H9 (cell line): Measurements from ENCODE around the gene NCAM2. TPM values are rescaled to one million over a fixed set of nuclear protein-coding genes. Genes with fewer than 3 reads are reported as not detected.

Source experiments
- DNase-seq: peaks from one replicate; pipeline ENCODE4 v3.0.0-alpha.2; 2017
- H2AFZ ChIP-seq: one replicate; pipeline ENCODE4 v1.6.1; 2013; ENCODE audit warnings: mild to moderate bottlenecking, low read length, control low read depth, moderate library complexity
- H2AK5ac ChIP-seq: 2 replicates; pipeline ENCODE4 v1.6.1; 2013; ENCODE audit warnings: low read length, control low read depth, mixed read lengths; ENCODE audit not compliant: insufficient read length
- H2BK120ac ChIP-seq: one replicate; pipeline ENCODE4 v1.6.1; 2013; ENCODE audit warnings: low read depth, mild to moderate bottlenecking, low read length, control low read depth, inconsistent platforms; ENCODE audit not compliant: poor library complexity, severe bottlenecking
- H2BK12ac ChIP-seq: 2 replicates; pipeline ENCODE4 v1.6.1; 2013; ENCODE audit warnings: low read length, control low read depth, mixed read lengths, low read depth; ENCODE audit not compliant: insufficient read length
- H2BK15ac ChIP-seq: 2 replicates; pipeline ENCODE4 v1.6.1; 2013; ENCODE audit warnings: low read depth, low read length, control low read depth
- H2BK20ac ChIP-seq: one replicate; pipeline ENCODE4 v1.6.1; 2013; ENCODE audit warnings: low read depth, mild to moderate bottlenecking, low read length, control low read depth, inconsistent platforms; ENCODE audit not compliant: poor library complexity, severe bottlenecking
- H2BK5ac ChIP-seq: 2 replicates; pipeline ENCODE4 v1.6.1; 2013; ENCODE audit warnings: low read length, control low read depth, mixed read lengths; ENCODE audit not compliant: insufficient read length
- H3K14ac ChIP-seq: 2 replicates; pipeline ENCODE4 v1.6.1; 2013; ENCODE audit warnings: low read length, control low read depth; ENCODE audit not compliant: insufficient read depth
- H3K18ac ChIP-seq: 2 replicates; pipeline ENCODE4 v1.6.1; 2013; ENCODE audit warnings: low read depth, mild to moderate bottlenecking, mixed read lengths, low read length, control low read depth; ENCODE audit not compliant: insufficient read length
- H3K23ac ChIP-seq: 2 replicates; pipeline ENCODE4 v1.6.1; 2013; ENCODE audit warnings: low read length, control low read depth, mixed read lengths, low read depth; ENCODE audit not compliant: insufficient read length
- H3K23me2 ChIP-seq: 2 replicates; pipeline ENCODE4 v1.6.1; 2013; ENCODE audit warnings: low read depth, mild to moderate bottlenecking, mixed read lengths, low read length, control low read depth; ENCODE audit not compliant: insufficient read length, poor library complexity, severe bottlenecking
- H3K27ac ChIP-seq: 2 replicates; pipeline ENCODE4 v1.5.1; 2013; ENCODE audit warnings: low read length, control low read depth, mixed read lengths, low read depth; ENCODE audit not compliant: insufficient read length
- H3K27me3 ChIP-seq: 2 replicates; pipeline ENCODE4 v1.6.1; 2013; ENCODE audit warnings: low read length, control low read depth, inconsistent platforms; ENCODE audit not compliant: insufficient read depth
- H3K4ac ChIP-seq: 2 replicates; pipeline ENCODE4 v1.6.1; 2013; ENCODE audit warnings: low read depth, mild to moderate bottlenecking, control low read depth, inconsistent platforms, low read length, moderate library complexity
- H3K4me1 ChIP-seq: 2 replicates; pipeline ENCODE4 v1.6.1; 2013; ENCODE audit warnings: low read length, control low read depth, inconsistent platforms; ENCODE audit not compliant: insufficient read depth
- H3K4me2 ChIP-seq: 2 replicates; pipeline ENCODE4 v1.6.1; 2013; ENCODE audit warnings: low read length, control low read depth, mixed read lengths; ENCODE audit not compliant: insufficient read length, insufficient read depth
- H3K56ac ChIP-seq: 2 replicates; pipeline ENCODE4 v1.6.1; 2013; ENCODE audit warnings: low read depth, mild to moderate bottlenecking, mixed read lengths, low read length, control low read depth; ENCODE audit not compliant: insufficient read length
- H3K79me1 ChIP-seq: 2 replicates; pipeline ENCODE4 v1.6.1; 2013; ENCODE audit warnings: low read depth, mild to moderate bottlenecking, moderate library complexity, low read length, control low read depth, inconsistent platforms; ENCODE audit not compliant: insufficient read depth, poor library complexity, severe bottlenecking
- H3K79me2 ChIP-seq: 2 replicates; pipeline ENCODE4 v1.6.1; 2013; ENCODE audit warnings: low read length, control low read depth, inconsistent platforms; ENCODE audit not compliant: insufficient read depth
- H3K9ac ChIP-seq: 2 replicates; pipeline ENCODE4 v1.6.1; 2013; ENCODE audit warnings: low read length, control low read depth, mixed read lengths; ENCODE audit not compliant: insufficient read length; ENCODE audit errors: extremely low read depth
- H3K9me3 ChIP-seq: one replicate; pipeline ENCODE4 v1.6.1; 2013; ENCODE audit warnings: low read depth, low read length, inconsistent platforms; ENCODE audit not compliant: control insufficient read depth
- H3T11ph ChIP-seq: one replicate; pipeline ENCODE4 v1.6.1; 2013; ENCODE audit warnings: mild to moderate bottlenecking, low read length, control low read depth, inconsistent platforms
- H4K20me1 ChIP-seq: one replicate; pipeline ENCODE4 v1.6.1; 2013; ENCODE audit not compliant: control insufficient read depth, insufficient read length, insufficient read depth
- H4K5ac ChIP-seq: 2 replicates; pipeline ENCODE4 v1.6.1; 2013; ENCODE audit warnings: low read depth, mild to moderate bottlenecking, mixed read lengths, low read length, control low read depth; ENCODE audit not compliant: insufficient read length
- H4K8ac ChIP-seq: replicated peaks from 2 replicates; pipeline ENCODE4 v1.6.1; 2013; ENCODE audit warnings: low read length, control low read depth, mixed read lengths, low read depth; ENCODE audit not compliant: insufficient read length
- H4K91ac ChIP-seq: 2 replicates; pipeline ENCODE4 v1.6.1; 2013; ENCODE audit warnings: low read depth, mild to moderate bottlenecking, moderate library complexity, mixed read lengths, low read length, control low read depth; ENCODE audit not compliant: insufficient read length
- H3K27ac Mint-ChIP-seq, 3 experiments: 2 replicates in 2 of 3; 3 replicates in 1 of 3; pipeline ENCODE4 v1.8.0; 2020 to 2021; ENCODE audit warnings: mixed read lengths in 3 of 3, mild to moderate bottlenecking in 1 of 3, moderate library complexity in 1 of 3
- H3K27me3 Mint-ChIP-seq: 2 replicates; pipeline ENCODE4 v1.8.0; 2021; ENCODE audit warnings: low read depth, mild to moderate bottlenecking, moderate library complexity, mixed read lengths
- H3K36me3 Mint-ChIP-seq, 3 experiments: 2 replicates in 2 of 3; 3 replicates in 1 of 3; pipeline ENCODE4 v1.8.0; 2020 to 2021; ENCODE audit warnings: low read depth in 3 of 3, mixed read lengths in 3 of 3; ENCODE audit not compliant: insufficient read depth in 1 of 3
- H3K4me1 Mint-ChIP-seq, 2 experiments: 2 replicates each; pipeline ENCODE4 v1.8.0; 2020; ENCODE audit warnings: mixed read lengths in 2 of 2
- H3K4me3 Mint-ChIP-seq, 2 experiments: 2 replicates in 1 of 2; 3 replicates in 1 of 2; pipeline ENCODE4 v1.8.0; 2020 to 2021; ENCODE audit warnings: mild to moderate bottlenecking in 2 of 2, mixed read lengths in 2 of 2, moderate library complexity in 1 of 2
- H3K9me3 Mint-ChIP-seq, 2 experiments: 2 replicates in 1 of 2; 3 replicates in 1 of 2; pipeline ENCODE4 v1.8.0; 2020; ENCODE audit warnings: mild to moderate bottlenecking in 2 of 2, mixed read lengths in 2 of 2, moderate library complexity in 1 of 2
- CTCF ChIP-seq: fragments of 200-600 bp; sonication (generic); conservative IDR thresholded peaks from 3 replicates; pipeline ENCODE4 v1.8.0; 2021; ENCODE audit warnings: antibody characterized with exemption, mild to moderate bottlenecking
- WGBS: extraction: QIAGEN DNeasy Blood & Tissue Kit; methylation state at CpG from one replicate; pipeline ENCODE4 v1.1.7; 2013; ENCODE audit warnings: missing lambda C conversion rate, low lambda C conversion rate, mixed read lengths; ENCODE audit not compliant: insufficient read length; ENCODE audit errors: extremely low coverage; 5-methylcytosine and 5-hydroxymethylcytosine counted together
- total RNA-seq: library from RNA; stranded (reverse); gene quantifications from 2 replicates; pipeline ENCODE4 v1.2.1, GENCODE V29; 2021

The NCAM2 gene
- total RNA-seq, 1 experiment from 2014 or later, result 2.2 TPM

GRCh38 chr21:21018821-21019220, 20.6 kb downstream of the NCAM2 start:
- Histone ChIP-seq H4K5ac (no peak overlapping the region), H4K20me1 (no peaks in the 10 kb centered on the region), H3K27me3 (no peaks in the 10 kb centered on the region), H3K79me2 (no peaks in the 10 kb centered on the region), H3K4ac (no peak overlapping the region), H2AK5ac (no peak overlapping the region), H3K9ac (no peak overlapping the region), H2BK20ac (no peak overlapping the region), H3T11ph (no peak overlapping the region), H3K23ac (no peak overlapping the region), H3K27ac (no peak overlapping the region), H3K4me2 (no peak overlapping the region), H3K18ac (no peak overlapping the region), H2BK15ac (no peak overlapping the region), H3K14ac (no peak overlapping the region), H2AFZ (no peak overlapping the region), H3K4me1 (peaks cover 3% of the 10 kb centered on the region; the same call in 1 of the 2 replicates), H2BK5ac (no peak overlapping the region), H3K23me2 (no peaks in the 10 kb centered on the region), H4K91ac (no peak overlapping the region), H3K9me3 (no peaks in the 10 kb centered on the region), H3K79me1 (no peaks in the 10 kb centered on the region), H2BK12ac (no peak overlapping the region), H2BK120ac (no peak overlapping the region), H3K56ac (no peak overlapping the region), H4K8ac (no peak overlapping the region)
- no peaks in the 10 kb centered on the region for H3K27me3 Mint-ChIP-seq
- peaks cover 0 to 2% (median 0%) of the 10 kb centered on the region in 3 experiments; a peak in 2 of 7 replicates for H3K36me3 Mint-ChIP-seq
- no peak overlapping the region for H3K27ac Mint-ChIP-seq
- TF ChIP-seq CTCF, result no peak
- WGBS, result no CpG with 5 or more reads among the region's 1 CpG
- DNase-seq, result no peak
- no peak overlapping the region for H3K4me3 Mint-ChIP-seq
- H3K4me1 Mint-ChIP-seq, result peaks cover 22 to 26% of the 10 kb centered on the region in 2 experiments
- no peaks in the 10 kb centered on the region for H3K9me3 Mint-ChIP-seq
